NCI-H1105 treated with DMSO at 0.1 percent for 48 hours (cell line): ENCODE results near the gene MLLT1.

Experiments used
- DNase-seq: peaks from one replicate; lab custom pipeline; 2025; lab: John Stamatoyannopoulos, UW

The MLLT1 gene

DNA sequence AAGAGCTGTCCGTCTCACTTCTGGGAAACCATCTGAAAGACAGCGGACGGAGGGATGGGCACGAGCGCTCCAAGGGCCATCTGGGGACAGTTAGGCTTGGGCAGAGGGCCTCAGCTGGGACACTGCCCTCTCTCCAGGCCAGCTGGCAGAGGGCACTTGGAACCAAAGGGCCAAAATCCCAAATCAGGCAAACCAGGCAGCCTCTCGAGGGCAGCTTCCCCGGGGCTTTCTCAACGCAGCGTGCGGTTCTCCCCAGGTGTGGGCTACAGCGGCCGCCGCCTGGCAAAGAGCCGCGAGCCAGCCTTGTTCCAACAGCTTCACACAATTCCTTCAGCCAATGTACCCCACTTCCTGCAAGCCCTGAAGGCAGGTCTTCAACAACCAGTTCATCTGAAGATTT, 5.0 kb downstream of the MLLT1 start:
- DNase-seq, result no peak

DNA sequence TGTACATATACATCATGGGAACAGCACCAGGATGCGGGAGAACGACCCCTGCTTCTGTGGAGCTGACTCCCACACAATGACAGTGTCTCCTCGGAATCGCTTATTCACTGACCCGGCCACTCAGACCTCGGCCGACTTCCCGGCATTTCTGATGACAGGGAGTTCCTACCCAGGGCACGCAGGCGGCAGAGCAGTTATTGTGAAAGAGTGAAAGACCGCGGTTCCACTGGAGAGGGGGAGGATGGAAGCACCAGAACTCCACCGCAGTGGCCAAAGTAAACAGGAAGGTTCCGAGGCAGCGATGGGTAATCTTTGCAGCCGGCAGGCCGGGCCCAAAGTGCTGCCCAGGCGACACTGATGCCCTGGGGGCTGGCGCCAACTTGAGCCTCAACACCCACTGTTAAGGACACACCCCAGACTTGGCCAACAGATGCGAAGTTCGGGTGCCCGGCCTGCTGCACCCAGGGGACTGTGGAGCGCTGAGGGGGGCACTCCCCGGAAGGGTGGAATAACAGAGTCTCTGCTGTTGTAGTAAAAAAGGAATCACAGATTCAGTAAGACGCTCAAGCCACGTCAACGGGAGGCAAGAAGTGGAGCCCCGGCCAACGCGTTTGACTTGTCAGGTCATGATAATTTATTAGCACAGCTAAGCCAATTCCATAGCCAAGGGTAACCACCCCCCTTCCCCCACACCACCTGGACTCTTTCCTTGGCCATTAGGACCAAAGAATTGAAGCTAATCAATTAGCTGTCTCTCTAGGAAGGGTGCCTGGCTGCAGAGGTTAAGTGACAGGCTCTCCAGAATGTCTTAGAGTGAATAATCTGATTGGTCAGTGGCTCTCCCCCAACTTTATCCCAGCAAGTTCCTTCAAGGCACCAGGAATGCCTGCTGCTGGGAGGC, 5.8 kb downstream of the MLLT1 start:
- DNase-seq, result no peak

DNA sequence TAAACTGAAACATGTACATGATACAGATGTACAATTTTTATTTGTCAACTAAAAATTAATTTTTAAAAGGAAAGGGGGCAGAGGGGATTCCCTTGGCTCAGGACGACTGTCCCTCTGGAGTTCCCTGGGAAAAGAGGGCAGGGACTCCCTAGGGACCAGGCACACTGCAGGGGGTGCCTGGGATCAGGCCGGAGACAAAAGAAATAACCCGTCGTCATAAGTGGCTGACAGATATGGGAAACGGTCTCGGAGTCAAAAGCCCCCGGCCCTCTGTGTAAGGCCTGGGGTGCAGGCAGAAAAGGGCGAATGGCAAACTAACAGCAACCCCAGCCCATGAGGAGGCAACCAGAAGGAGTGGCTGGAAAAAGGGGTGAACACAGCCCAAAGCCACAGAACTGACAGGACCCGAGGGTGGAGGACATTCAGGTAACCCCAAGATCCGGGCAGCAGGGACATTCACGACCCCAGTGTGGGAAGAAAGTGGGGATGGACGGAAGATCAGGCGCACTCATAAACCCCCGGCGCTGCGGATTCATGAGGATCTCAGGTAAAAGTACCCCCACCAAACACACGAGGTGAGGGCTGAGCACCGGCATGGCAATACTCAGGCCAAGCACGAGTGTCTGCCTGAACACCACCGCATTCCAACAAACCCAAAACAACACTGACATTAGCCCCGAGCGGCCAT, 6.7 kb downstream of the MLLT1 start:
- no peak for DNase-seq

DNA sequence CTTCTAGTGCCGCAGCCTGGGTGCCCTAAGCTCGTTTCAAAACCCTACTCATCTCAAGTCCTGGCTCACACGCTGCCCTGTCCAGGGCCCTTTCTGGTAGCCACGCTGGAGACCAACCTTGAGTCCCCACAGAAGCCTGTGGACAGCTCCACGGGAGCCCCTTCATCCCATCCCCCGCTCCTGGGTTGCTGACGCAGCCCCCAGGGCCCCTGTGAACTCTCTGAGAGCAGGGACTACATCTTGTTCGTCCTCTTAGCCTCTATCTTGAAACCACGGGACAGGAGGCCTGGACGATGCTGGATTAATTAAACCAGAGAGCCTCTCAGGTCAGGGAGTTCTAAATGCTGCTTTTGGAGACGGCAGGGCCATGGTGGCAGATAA, 7.4 kb downstream of the MLLT1 start:
- no peak for DNase-seq

DNA sequence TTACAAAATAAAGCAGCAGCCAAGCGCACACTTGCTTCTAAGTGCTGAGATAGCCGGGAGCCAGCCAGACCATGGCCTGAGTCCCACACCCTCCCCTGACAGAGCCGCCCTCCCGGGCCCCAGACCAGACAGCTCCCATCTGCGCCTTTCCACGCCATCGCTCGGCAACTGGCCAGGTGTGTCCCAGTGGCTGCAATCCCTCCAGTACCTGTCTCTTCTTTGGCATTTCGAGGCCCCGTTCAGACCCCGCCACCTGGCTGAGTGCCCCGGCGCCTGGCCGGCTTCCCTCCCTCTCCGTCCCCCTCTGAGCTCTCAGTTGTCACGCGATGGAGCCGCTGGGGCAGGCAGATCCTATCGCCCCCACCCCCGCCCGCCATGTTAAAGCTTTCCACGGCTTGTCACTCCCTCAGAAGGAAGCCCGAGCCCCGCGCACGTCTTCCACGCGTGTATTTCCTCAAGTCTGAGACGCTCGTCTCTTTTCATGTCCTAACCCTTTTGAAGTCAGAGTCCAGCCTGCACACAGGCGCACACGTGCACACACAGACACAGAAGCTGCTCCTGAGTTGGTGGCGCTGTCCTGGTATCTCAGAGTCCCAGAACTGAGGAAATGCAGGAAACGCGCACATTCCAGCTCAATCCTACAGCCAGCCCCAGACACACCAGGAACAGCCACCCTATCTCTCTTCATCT, 7.9 kb downstream of the MLLT1 start:
- peak; percentile 79 for DNase-seq

- no peak for DNase-seq
Measured at GRCh38 chr19:6271251-6271650, 8.5 kb downstream of the MLLT1 start.

- no peak for DNase-seq
Measured at GRCh38 chr19:6270822-6271221, 9.0 kb downstream of the MLLT1 start.

- no peak for DNase-seq
Measured at GRCh38 chr19:6270076-6270745, 9.6 kb downstream of the MLLT1 start.

- DNase-seq, result no peak
Measured at GRCh38 chr19:6269101-6269886, 10.5 kb downstream of the MLLT1 start.

DNA sequence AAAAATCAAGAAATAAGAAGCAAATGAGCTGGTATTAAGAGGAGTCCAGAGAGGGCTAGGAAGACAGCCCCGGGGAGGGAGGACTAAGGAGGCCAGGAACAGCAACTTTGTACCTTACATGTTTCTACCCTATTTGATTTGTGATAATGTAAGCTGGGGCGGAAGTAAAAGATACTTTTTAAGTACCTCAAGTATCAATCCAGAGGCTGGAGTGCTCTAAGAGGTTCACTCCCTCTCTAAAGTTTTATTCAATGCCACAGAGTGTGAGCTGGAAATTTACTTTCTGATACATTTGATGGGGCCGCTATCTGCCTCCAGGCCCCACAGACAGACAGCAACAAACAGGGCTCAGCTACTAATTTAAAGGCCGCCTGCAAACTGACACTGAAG, 11.4 kb downstream of the MLLT1 start:
- no peak for DNase-seq

DNA sequence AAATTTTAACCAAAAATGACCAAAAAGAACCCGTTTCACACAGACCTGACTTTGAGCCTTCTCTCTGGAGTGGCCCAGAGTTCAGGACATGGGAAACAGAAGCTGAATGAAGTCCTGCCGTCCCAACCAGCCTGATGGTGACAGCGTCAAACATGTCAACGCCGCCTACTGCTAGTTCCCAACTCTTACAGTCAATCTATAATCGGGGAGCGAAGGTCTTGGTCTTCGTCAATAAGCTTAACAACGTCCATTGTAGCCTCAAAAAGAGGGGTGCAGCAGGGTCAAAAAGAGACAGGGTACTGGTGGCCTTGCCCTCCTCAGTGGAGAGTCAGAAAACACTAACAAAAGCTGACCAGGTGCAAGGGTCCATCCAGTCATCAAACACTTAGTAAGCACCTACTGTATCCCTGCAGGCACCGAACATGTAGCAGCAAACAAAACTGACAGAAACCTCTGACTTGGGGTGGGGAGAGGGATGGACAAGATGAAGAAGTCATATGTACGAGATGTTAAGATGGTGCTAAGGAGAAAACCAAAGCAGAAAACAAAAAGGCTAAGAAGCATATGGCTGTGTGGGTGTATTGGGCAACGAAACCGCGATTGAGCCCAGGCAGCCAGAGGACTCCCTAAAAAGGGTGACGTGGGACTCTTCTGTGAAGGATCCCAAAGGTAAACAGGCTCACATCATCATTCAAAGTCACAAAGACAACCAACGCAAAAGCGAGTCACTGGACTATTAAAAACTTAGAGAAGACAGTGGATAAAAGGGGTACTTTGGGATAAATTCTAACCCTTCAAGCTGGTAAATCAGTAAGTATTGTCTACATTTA, 12.0 kb downstream of the MLLT1 start:
- DNase-seq, result no peak

- no peak for DNase-seq
Measured at GRCh38 chr19:6264803-6265202, 15.0 kb downstream of the MLLT1 start.

DNA sequence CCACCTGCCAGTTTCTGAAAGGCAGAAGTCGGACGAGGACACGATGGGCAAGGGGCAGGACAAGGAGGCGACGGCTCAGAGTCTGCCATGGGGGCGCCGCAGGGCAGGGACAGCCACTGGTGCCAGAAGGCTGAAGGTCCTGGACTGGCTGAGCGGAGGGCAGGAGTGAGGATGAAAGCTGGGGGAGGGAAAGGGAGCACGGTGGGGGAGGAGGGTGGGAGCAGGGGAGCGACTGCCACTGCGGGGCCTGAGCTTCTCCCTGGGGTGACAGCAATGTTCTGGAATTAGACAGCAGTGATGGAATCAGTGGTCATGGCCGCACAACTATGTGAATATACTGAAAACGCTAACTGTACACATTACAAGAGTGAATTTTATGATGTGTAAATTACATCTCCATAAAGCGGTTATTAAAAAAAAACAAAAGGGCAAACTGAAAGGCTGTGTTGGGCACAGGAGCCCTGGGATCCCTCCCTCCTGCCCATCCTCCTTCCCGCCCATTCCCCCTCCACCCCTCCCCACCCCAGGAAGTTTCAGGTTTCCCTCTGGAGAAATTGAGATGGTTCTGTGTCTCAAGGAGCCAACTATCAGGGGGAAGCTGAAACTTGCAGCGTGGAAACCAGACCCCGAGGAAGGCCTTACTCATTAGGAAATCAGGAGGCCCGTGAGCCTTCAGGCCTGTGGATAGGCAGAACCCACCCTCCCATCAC, 15.9 kb downstream of the MLLT1 start:
- no peak for DNase-seq

GRCh38 chr19:6263306-6263705, 16.5 kb downstream of the MLLT1 start:
- no peak for DNase-seq

- no peak for DNase-seq
Measured at GRCh38 chr19:6262519-6262918, 17.3 kb downstream of the MLLT1 start.

GRCh38 chr19:6261883-6262282, 17.9 kb downstream of the MLLT1 start:
- DNase-seq, result no peak

GRCh38 chr19:6260912-6261650, 18.7 kb downstream of the MLLT1 start:
- no peak for DNase-seq

- no peak for DNase-seq
Measured at GRCh38 chr19:6260376-6260775, 19.4 kb downstream of the MLLT1 start.

DNA sequence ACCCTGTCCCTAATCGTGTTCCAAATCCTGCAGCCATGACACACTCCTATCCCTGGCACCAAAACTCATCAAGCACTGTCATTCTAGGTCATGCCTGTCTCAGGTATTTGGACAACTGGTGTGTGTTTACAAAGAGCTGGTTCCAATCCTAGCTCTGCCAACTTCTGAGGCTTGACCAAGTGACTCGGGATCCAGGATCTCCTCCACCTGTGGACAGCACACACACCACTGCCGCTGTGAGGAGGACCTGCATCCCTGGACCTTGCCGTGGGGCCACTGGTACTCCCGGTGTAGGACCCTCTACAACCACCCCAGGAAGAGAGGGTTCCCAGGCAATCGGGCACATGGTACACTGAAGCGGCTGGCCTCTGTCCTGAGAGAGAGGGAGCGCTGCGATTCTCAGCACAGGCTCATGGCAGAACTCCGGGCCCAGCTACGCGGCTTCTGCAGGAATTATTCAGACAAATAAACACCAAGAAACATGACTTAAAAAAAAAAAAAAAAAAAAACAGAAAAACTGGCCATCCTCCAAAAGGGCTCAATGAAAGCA, 20.4 kb downstream of the MLLT1 start:
- DNase-seq, result no peak
